Fibroblast of gingiva (primary cell): ENCODE data around the gene NKAIN2.

Experiments used
- DNase-seq: peaks from one replicate; pipeline ENCODE4 v3.0.0-alpha.2; 2011; ENCODE audit warnings: low read depth

NKAIN2 gene

GRCh38 chr6:124029567-124029966 lies 225.9 kb downstream of the NKAIN2 start:
- DNase-seq, result no peak

- no peak for DNase-seq
These were observed 229.8 kb downstream of the NKAIN2 start for GRCh38 chr6:124033501-124033900.

- DNase-seq, result no peak
These were observed 232.7 kb downstream of the NKAIN2 start for GRCh38 chr6:124036384-124036783.

- no peak for DNase-seq
These were observed 237.0 kb downstream of the NKAIN2 start for GRCh38 chr6:124040655-124041054.

GRCh38 chr6:124052120-124052519 lies 248.5 kb downstream of the NKAIN2 start:
- no peak for DNase-seq

GRCh38 chr6:124053315-124053714 lies 249.7 kb downstream of the NKAIN2 start:
- no peak for DNase-seq

GRCh38 chr6:124054034-124054433 lies 250.4 kb downstream of the NKAIN2 start:
- DNase-seq, result no peak

GRCh38 chr6:124055395-124055794 lies 251.7 kb downstream of the NKAIN2 start:
- DNase-seq, result no peak

GRCh38 chr6:124055963-124056362 lies 252.3 kb downstream of the NKAIN2 start:
- DNase-seq, result no peak

GRCh38 chr6:124056407-124057334 lies 253.0 kb downstream of the NKAIN2 start:
- DNase-seq, result no peak

GRCh38 chr6:124057461-124057860 lies 253.8 kb downstream of the NKAIN2 start:
- no peak for DNase-seq

GRCh38 chr6:124064317-124065113 lies 260.9 kb downstream of the NKAIN2 start:
- DNase-seq, result no peak

GRCh38 chr6:124066269-124066668 lies 262.6 kb downstream of the NKAIN2 start:
- DNase-seq, result no peak

- no peak for DNase-seq
These were observed 263.4 kb downstream of the NKAIN2 start for GRCh38 chr6:124066946-124067552.

GRCh38 chr6:124069230-124069950 lies 265.7 kb downstream of the NKAIN2 start:
- DNase-seq, result no peak

- DNase-seq, result no peak
These were observed 269.4 kb downstream of the NKAIN2 start for GRCh38 chr6:124073021-124073420.

- no peak for DNase-seq
These were observed 270.3 kb downstream of the NKAIN2 start for GRCh38 chr6:124073820-124074587.

- no peak for DNase-seq
These were observed 270.9 kb downstream of the NKAIN2 start for GRCh38 chr6:124074606-124075005.

- DNase-seq, result no peak
These were observed 272.8 kb downstream of the NKAIN2 start for GRCh38 chr6:124076336-124077048.

GRCh38 chr6:124078169-124078568 lies 274.5 kb downstream of the NKAIN2 start:
- DNase-seq, result no peak
